GM12878 (cell line): Measurements from ENCODE around the gene HSF2BP. TPM values are rescaled to one million over a fixed set of nuclear protein-coding genes. Genes with fewer than 3 reads are reported as not detected.

Experiments
- BCL3 ChIP-seq: IDR thresholded peaks from 2 replicates; pipeline ENCODE4 v1.6.1; 2011; ENCODE audit warnings: borderline replicate concordance, low read depth, mild to moderate bottlenecking, moderate library complexity, low read length; ENCODE audit not compliant: insufficient read depth, poor library complexity, severe bottlenecking
- BRCA1 ChIP-seq: IDR thresholded peaks from 2 replicates; pipeline ENCODE4 v1.6.1; 2011; ENCODE audit warnings: low read depth, low read length, improper control_type of control experiment
- CHD1 ChIP-seq: IDR thresholded peaks from 2 replicates; pipeline ENCODE4 v1.6.1; 2012; ENCODE audit warnings: low read depth, low read length, improper control_type of control experiment
- CREB1 ChIP-seq: IDR thresholded peaks from 2 replicates; pipeline ENCODE4 v1.6.1; 2012; ENCODE audit warnings: low read depth, mild to moderate bottlenecking, inconsistent platforms
- EP300 ChIP-seq, 2 experiments: fragments of 150-350 bp in 1 of 2; IDR thresholded peaks; 2 replicates each; pipeline ENCODE4 v1.6.1; 2011 to 2012; ENCODE audit warnings: low read depth in 2 of 2, low read length in 2 of 2, borderline replicate concordance in 1 of 2, improper control_type of control experiment in 1 of 2, inconsistent platforms in 1 of 2; ENCODE audit not compliant: control insufficient read depth in 1 of 2
- FOS ChIP-seq: IDR thresholded peaks from 3 replicates; pipeline ENCODE4 v1.6.1; 2011; ENCODE audit warnings: borderline replicate concordance; ENCODE audit not compliant: insufficient read length; ENCODE audit errors: extremely low read depth
- GATAD2B ChIP-seq: fragments of 450-650 bp; conservative IDR thresholded peaks from 2 replicates; pipeline ENCODE4 v1.6.1; 2017; ENCODE audit warnings: low read depth, mild to moderate bottlenecking, moderate library complexity
- KLF5 ChIP-seq: fragments of 450-650 bp; IDR thresholded peaks from 2 replicates; pipeline ENCODE4 v1.6.1; 2014; ENCODE audit warnings: mild to moderate bottlenecking; ENCODE audit not compliant: partially characterized antibody
- MYC ChIP-seq: IDR thresholded peaks from 2 replicates; pipeline ENCODE4 v1.6.1; 2011; ENCODE audit warnings: mild to moderate bottlenecking, low read length, moderate library complexity, inconsistent platforms; ENCODE audit not compliant: insufficient read depth, insufficient replicate concordance, insufficient read length, severe bottlenecking
- PML ChIP-seq: IDR thresholded peaks from 2 replicates; pipeline ENCODE4 v1.6.1; 2012; ENCODE audit warnings: low read length, inconsistent platforms
- POLR2AphosphoS5 ChIP-seq: IDR thresholded peaks from 2 replicates; pipeline ENCODE4 v1.6.1; 2011; ENCODE audit warnings: mild to moderate bottlenecking, low read length, inconsistent platforms
- RB1 ChIP-seq: fragments of 450-650 bp; formaldehyde crosslinking; IDR thresholded peaks from 2 replicates; pipeline ENCODE4 v1.6.1; 2017; ENCODE audit warnings: mild to moderate bottlenecking, borderline replicate concordance
- SIN3A ChIP-seq: IDR thresholded peaks from 2 replicates; pipeline ENCODE4 v1.6.1; 2012; ENCODE audit warnings: low read depth, low read length, improper control_type of control experiment
- STAT1 ChIP-seq: fragments of 450-650 bp; conservative IDR thresholded peaks from 2 replicates; pipeline ENCODE4 v1.6.1; 2014; ENCODE audit warnings: antibody characterized with exemption, mild to moderate bottlenecking
- TCF12 ChIP-seq: IDR thresholded peaks from 2 replicates; pipeline ENCODE4 v1.6.1; 2011; ENCODE audit warnings: low read depth, mild to moderate bottlenecking, low read length
- YY1 ChIP-seq: IDR thresholded peaks from 2 replicates; pipeline ENCODE4 v1.6.1; 2011; ENCODE audit warnings: low read depth, mild to moderate bottlenecking, low read length
- ZBED1 ChIP-seq: IDR thresholded peaks from 2 replicates; pipeline ENCODE4 v1.6.1; 2016; ENCODE audit warnings: borderline replicate concordance
- ZNF274 ChIP-seq: IDR thresholded peaks from one replicate; pipeline ENCODE4 v1.8.0; 2011; ENCODE audit not compliant: insufficient read length, insufficient read depth
- polyA plus RNA-seq, 11 experiments: library from polyadenylated mRNA; depleted of rRNA in 4 of 11; unstranded in 6 of 11; stranded (reverse) in 5 of 11; fragments of >200 nt; fragmentation: Nextera tagmentation in 4 of 11; fragmentation: Illumina TruSeq in 1 of 11; extraction: Ambion mirVana in 4 of 11; extraction: Trizol in 1 of 11; gene quantifications; 1 replicate in 1 of 11; 2 replicates in 10 of 11; pipeline versions ENCODE4 v1.2.1 to v1.2.3, GENCODE V29; 2011 to 2016; ENCODE audit warnings: inconsistent platforms in 2 of 11, missing spikeins in 2 of 11, low read depth in 1 of 11
- total RNA-seq, 4 experiments: library from RNA; depleted of rRNA in 3 of 4; stranded (reverse); fragments of >200 nt in 3 of 4; fragmentation: Illumina TruSeq in 1 of 4; extraction: Trizol in 1 of 4; gene quantifications; 2 replicates each; pipeline versions ENCODE4 v1.2.1 to v1.2.3, GENCODE V29; 2013 to 2021
- TF ChIP-seq, protein P1 (sequence below): fragments of 450-650 bp; IDR thresholded peaks from 2 replicates; pipeline ENCODE4 v1.6.1; 2016; ENCODE audit warnings: mild to moderate bottlenecking, moderate library complexity, borderline replicate concordance
- TF ChIP-seq, protein P2 (sequence below): fragments of 450-650 bp; IDR thresholded peaks from 2 replicates; pipeline ENCODE4 v1.6.1; 2017; ENCODE audit warnings: mild to moderate bottlenecking, moderate library complexity

HSF2BP gene
- total and polyA plus RNA-seq, 10 of the 15 experiments (the other 5 are each of a cell fraction or from before 2014, with no cell fraction given): 0.07 to 0.81 (median 0.35) TPM

DNA sequence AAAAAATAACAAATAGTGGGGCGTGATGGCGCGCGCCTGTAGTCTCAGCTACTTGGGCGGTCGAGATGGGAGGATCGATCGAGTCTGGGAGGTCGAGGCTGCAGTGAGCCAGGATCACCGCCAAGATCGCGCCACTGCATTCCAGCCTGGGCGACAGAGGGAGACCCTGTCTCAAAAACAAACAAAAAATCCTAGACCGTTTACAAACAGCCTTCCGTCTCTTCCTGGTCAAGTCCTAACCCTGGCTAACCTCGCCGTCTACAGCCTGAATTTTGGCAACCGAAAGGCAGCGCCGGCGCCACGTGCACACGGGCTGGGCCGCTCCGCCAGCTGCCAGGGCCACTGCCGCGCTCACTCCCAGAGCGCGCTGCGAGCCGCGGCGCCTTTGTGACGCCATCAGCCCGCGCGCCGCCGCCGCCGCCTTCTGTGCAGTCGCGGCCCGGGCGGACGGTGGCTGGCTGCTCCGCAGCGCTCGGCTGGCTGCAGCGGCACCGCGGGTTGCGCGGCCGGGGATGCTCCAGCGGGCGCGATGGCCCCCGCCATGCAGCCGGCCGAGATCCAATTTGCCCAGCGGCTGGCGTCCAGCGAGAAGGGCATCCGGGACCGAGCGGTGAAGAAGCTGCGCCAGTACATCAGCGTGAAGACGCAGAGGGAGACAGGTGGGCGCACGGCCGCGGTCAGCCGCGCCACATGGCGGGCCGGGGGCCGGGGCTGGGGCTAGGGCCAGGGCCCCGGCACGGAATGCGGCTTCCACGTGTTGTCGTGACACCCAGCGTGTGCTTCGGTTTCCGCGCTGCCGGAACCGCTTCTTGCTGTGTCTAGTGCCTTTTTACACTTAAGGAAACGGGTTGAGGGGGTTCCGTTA lies at the start of gene HSF2BP, which contains the start of gene RRP1B (continued):
- TF ChIP-seq CHD1 (0 out of 2 replicates have a peak, but pooled peaks have one; percentile 41), ZNF274 (no peak), FOS (no peak), CREB1 (peak; percentile 96), PML (no peak), ZBED1 (peak; percentile 13; the same call in 1 of the 2 replicates), RB1 (peak; percentile 93), STAT1 (peak; percentile 73; the same call in 1 of the 2 replicates), MYC (peak; percentile 92), BCL3 (peak; percentile 17), TCF12 (peak; percentile 91), GATAD2B (peak; percentile 83), BRCA1 (no peak), KLF5 (peak; percentile 89), EP300 (IDR thresholded peaks at IDR 0.05; ENCODE audit: borderline replicate concordance in 1 of 2, control insufficient read depth in 1 of 2, low read depth in 2 of 2, low read length in 2 of 2) (0 out of 4 replicates have a peak, but pooled peaks of 1 of the 2 experiments have one; percentile 11), POLR2AphosphoS5 (peak; percentile 71; the same call in 1 of the 2 replicates), YY1 (peak; percentile 88), SIN3A (peak; percentile 86; the same call in 1 of the 2 replicates)
- TF ChIP-seq, protein P1, sequence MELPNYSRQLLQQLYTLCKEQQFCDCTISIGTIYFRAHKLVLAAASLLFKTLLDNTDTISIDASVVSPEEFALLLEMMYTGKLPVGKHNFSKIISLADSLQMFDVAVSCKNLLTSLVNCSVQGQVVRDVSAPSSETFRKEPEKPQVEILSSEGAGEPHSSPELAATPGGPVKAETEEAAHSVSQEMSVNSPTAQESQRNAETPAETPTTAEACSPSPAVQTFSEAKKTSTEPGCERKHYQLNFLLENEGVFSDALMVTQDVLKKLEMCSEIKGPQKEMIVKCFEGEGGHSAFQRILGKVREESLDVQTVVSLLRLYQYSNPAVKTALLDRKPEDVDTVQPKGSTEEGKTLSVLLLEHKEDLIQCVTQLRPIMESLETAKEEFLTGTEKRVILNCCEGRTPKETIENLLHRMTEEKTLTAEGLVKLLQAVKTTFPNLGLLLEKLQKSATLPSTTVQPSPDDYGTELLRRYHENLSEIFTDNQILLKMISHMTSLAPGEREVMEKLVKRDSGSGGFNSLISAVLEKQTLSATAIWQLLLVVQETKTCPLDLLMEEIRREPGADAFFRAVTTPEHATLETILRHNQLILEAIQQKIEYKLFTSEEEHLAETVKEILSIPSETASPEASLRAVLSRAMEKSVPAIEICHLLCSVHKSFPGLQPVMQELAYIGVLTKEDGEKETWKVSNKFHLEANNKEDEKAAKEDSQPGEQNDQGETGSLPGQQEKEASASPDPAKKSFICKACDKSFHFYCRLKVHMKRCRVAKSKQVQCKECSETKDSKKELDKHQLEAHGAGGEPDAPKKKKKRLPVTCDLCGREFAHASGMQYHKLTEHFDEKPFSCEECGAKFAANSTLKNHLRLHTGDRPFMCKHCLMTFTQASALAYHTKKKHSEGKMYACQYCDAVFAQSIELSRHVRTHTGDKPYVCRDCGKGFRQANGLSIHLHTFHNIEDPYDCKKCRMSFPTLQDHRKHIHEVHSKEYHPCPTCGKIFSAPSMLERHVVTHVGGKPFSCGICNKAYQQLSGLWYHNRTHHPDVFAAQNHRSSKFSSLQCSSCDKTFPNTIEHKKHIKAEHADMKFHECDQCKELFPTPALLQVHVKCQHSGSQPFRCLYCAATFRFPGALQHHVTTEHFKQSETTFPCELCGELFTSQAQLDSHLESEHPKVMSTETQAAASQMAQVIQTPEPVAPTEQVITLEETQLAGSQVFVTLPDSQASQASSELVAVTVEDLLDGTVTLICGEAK: peak; percentile 45; the same call in 1 of the 2 replicates
- TF ChIP-seq, protein P2, sequence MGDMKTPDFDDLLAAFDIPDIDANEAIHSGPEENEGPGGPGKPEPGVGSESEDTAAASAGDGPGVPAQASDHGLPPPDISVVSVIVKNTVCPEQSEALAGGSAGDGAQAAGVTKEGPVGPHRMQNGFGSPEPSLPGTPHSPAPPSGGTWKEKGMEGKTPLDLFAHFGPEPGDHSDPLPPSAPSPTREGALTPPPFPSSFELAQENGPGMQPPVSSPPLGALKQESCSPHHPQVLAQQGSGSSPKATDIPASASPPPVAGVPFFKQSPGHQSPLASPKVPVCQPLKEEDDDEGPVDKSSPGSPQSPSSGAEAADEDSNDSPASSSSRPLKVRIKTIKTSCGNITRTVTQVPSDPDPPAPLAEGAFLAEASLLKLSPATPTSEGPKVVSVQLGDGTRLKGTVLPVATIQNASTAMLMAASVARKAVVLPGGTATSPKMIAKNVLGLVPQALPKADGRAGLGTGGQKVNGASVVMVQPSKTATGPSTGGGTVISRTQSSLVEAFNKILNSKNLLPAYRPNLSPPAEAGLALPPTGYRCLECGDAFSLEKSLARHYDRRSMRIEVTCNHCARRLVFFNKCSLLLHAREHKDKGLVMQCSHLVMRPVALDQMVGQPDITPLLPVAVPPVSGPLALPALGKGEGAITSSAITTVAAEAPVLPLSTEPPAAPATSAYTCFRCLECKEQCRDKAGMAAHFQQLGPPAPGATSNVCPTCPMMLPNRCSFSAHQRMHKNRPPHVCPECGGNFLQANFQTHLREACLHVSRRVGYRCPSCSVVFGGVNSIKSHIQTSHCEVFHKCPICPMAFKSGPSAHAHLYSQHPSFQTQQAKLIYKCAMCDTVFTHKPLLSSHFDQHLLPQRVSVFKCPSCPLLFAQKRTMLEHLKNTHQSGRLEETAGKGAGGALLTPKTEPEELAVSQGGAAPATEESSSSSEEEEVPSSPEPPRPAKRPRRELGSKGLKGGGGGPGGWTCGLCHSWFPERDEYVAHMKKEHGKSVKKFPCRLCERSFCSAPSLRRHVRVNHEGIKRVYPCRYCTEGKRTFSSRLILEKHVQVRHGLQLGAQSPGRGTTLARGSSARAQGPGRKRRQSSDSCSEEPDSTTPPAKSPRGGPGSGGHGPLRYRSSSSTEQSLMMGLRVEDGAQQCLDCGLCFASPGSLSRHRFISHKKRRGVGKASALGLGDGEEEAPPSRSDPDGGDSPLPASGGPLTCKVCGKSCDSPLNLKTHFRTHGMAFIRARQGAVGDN: peak; percentile 100
